ENCODE data around the gene LRRC71.

The LRRC71 gene

DNA sequence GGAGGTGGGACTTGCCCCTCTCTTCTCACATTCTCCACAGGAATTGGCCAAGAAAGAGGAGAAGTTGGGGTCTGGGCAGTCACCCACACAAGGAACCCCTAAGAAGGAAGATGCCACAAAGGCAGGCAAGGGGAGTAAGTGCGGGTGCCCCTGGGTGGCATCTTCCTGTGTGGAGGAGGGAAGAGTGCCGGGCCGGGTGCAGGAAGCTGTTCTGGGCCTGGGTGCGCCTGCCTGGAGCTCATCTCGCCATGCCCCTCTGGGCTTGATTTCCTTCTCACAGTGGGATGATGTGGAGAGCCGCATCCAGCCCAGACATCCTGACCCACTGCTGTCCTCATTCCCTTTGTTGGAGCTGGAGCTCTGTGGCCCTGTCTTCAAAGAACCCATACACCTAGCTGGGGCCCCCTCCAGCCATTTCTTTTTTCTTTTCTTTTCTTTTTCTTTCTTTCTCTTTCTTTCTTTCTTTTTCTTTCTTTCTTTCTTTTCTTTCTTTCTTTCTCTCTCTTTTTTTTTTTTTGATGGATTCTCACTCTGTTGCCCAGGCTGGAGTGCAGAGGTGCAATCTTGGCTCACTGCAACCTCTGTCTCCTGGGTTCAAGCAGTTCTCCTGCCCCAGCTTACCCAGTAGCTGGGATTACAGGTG, 9.3 kb downstream of the LRRC71 start:
- DNase-seq = no peak

- no peak for DNase-seq
Observed at GRCh38 chr1:156930483-156930882, 10.1 kb downstream of the LRRC71 start.

DNA sequence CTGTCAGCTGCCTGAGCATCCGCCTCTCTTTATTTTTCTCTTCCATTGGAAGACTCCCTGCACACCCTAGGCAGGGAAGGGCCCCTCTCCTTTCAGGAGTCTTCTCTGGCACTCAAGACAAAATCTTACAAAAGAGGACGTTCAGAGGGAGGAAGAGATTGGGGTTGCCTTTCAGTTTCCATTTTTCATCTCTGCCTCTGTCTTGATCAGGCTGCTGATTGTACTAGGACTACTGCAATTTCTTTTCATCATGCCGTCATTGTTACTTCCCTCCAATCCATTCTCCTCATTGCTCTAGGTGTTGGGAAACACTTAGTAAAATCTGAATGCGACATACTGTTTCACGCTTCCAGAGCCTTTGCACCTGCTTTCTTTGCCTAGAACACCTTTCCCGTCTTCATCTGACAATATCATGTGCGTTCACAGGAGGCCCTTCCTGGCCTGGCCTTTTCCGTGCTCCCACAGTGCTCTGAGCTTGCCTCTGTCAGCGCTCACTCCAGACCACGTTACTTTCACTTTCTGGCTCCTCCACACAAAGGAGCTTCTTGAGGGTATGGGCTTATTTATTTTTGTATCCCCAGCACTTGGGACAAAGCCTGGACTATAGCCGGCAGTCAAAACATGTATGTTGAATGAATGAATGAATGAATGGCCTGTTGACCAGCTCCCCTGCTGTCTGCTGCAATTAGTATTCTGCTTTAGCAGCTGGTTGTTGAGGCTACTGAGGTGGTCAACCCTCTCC, 10.9 kb downstream of the LRRC71 start:
- DNase-seq = no peak

GRCh38 chr1:156931974-156932710, 11.7 kb downstream of the LRRC71 start:
- DNase-seq = no peak

DNA sequence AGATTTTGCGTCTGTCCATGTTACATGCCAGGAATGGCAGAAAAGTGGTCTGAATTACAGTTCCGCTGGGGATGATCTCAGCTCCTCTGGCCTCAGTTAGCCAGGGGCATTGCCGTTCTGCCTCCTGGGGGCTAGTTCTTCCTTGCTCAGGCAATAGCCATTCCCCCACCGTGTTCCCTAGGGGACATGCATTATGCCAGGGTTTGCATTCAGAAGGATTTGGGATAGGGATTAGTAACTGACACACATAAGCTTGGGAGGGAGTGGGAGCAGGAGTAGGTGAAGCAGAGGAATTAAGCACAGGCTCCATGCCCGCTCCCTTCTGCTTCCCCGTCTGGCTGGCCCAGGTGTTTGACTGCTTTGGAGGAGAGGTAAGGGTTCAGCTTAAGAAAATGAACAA, 12.7 kb downstream of the LRRC71 start:
- no peak for DNase-seq

DNA sequence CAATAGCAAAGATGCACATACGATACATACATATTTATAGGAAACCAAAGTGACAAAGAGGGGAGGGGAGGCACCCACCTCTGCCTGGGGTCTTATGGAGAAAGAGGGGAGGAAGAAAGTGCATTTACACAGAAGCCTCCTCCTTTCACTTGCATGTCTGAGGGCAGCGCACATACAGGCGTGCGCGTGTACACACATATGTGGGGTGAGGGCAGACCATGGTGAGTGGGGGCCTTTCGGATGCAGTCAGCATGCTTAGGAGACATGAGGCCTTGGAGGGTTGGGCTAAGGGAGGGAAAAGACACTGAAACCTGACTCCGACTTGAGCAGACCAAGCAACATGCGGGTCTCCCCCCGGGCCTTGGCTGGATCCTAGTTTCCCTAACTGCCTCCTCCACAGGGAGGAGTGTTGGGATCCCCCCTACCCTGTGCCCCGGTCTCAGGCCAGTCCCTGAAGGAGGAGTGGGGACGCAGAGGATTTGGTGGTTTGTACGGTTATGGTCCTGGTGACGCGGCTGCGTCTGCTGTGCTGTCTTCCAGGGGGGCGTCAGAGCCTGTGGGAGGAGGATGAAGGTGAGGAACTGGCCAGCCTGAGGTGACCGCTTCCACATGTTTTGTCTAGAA, 15.2 kb downstream of the LRRC71 start:
- peak; percentile 10 for DNase-seq

DNA sequence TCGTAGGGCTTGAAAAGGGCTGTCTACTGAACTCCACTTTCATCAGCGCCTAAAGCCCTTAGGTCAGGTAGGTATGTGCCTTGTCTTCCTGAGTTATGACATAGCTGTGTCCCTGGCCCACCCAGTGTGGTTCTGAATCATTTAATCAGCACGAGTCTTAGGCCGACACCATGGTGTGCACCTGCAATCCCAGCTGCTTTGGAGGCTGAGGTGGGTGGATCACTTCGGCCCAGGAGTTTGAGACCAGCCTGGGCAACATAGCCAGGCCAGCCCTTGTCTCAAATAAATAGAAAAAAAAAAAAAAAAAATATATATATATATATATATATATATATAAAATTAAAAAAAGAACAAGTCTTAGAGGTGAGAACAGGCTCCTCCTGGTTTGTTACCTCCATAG, 15.8 kb downstream of the LRRC71 start:
- DNase-seq = peak; percentile 6

DNA sequence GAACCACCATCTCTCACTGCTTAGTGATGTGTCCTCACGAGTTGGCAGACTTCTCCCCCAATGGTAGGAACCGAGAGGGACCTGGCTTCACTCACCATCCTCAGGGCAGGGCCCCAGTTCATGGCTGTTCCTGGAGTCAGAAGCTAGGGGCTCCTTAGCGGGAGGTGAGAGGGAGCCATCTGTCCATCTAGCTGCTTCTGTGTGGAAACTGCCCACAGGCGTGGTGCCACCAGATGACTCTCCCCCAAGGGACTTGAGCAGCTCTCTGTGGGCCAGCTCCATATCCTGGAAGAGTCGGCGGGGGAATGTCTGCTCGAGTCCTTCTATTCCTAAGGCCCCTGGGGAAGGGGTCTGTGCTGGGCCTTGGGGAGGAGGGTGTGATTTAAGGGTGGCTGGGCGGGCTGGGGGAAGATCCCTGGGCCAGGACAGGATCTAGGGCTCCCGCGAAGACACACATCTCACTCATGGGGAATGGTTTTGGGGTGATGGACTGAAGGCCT, 16.3 kb downstream of the LRRC71 start:
- no peak for DNase-seq

DNA sequence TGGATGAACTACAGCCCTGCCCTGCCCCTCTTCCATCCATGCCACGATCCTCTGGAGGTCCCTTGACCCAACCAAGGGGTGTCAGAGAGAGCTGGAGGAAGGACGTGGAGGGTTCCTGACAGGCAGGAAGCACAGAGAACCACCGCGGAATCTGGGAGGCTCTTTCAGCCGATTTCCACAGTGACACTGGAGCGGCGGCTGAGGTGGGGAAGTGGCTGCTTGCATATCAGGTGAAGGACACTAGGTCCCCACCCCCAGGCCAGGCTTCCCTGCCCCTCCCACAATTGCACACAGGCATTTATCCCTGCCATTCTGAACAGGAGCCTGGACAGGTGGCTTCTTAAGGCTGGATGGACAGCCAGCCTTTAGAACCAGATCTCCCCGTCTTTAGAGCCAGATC, 17.5 kb downstream of the LRRC71 start:
- no peak for DNase-seq

DNA sequence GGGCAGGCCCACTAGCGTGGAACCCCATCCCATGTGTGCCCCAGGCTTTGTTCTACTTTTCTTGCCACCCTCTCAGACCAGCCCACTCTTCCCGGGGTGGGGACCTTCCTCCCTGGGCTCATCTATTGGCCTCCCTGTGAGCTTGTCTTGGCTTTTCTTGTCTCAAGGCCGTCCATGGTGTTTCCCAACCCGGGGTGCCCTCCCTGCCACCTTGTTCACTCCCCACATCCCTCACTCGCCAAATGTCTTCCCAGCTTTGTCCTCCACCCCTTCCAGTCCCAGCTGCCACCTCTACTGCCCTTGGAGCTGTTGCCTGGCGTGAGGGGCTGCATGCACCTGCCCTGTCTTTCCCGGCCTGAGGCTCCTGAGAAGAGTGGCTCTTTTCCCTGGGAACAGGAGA, 18.4 kb downstream of the LRRC71 start:
- DNase-seq = no peak

- DNase-seq = no peak
Observed at GRCh38 chr1:156939786-156940334, 19.4 kb downstream of the LRRC71 start.

GRCh38 chr1:156941675-156942074, 21.2 kb downstream of the LRRC71 start:
- peak; percentile 12 for DNase-seq

DNA sequence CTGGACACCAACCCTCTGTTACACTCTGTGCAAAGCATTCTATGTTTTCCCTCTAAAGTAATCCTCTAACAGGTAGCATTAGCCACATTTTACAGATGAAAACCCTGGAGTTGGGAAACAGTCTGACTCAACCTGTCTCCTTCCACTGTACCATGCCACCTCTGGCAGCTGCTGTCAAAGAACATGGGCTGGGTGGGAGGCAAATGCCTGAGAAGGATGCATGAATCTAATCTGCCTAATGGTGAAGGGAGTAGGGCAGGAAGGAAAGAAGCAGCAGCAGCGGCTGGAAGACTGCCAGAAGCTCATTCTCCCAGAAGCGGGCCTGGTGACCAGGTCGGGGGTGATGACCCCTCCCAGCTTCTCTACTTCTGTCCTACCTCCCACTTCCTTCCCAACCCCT, 21.7 kb downstream of the LRRC71 start:
- peak; percentile 6 for DNase-seq

- no peak for DNase-seq
Observed at GRCh38 chr1:156942576-156942975, 22.1 kb downstream of the LRRC71 start.

GRCh38 chr1:156943756-156944155, 23.3 kb downstream of the LRRC71 start:
- DNase-seq = no peak

DNA sequence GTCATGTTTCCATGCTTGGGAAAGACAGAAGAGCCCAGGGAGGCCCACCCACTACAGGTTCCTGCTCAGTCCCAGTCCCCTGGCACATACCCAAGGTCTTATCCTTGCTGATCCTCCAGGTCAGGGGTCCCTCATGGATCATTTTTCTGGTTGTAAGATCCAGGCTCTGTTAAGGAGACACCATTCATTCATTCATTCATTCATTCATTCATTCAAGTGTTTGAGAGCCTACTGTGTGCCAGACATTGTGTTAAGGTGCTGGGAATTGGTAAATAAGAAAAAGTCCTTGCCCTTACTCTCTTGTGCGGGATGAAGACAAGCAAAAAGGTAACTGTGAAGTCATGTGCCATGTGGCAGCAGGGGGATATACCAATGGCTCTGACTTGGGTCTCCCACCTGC, 23.8 kb downstream of the LRRC71 start:
- no peak for DNase-seq

DNA sequence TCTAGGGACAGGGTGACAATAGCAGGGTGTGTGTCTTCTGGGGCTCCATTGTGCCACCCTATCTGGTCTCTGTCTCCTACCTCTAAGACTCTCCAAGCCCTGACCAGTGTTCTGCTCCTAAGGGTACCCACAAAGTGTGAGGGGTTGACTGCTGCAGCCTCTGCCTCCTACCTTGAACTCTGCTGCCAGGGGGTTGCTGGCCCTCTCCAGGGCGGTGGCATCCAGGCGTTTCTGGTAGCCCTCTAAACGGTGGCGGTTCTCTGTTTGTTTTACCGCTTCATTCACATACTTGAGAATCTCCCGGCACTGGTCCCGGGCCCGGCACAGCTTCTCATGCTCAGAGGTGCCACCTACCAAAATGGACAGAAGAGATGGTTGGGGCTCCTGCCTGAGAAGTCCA, 24.4 kb downstream of the LRRC71 start:
- no peak for DNase-seq

DNA sequence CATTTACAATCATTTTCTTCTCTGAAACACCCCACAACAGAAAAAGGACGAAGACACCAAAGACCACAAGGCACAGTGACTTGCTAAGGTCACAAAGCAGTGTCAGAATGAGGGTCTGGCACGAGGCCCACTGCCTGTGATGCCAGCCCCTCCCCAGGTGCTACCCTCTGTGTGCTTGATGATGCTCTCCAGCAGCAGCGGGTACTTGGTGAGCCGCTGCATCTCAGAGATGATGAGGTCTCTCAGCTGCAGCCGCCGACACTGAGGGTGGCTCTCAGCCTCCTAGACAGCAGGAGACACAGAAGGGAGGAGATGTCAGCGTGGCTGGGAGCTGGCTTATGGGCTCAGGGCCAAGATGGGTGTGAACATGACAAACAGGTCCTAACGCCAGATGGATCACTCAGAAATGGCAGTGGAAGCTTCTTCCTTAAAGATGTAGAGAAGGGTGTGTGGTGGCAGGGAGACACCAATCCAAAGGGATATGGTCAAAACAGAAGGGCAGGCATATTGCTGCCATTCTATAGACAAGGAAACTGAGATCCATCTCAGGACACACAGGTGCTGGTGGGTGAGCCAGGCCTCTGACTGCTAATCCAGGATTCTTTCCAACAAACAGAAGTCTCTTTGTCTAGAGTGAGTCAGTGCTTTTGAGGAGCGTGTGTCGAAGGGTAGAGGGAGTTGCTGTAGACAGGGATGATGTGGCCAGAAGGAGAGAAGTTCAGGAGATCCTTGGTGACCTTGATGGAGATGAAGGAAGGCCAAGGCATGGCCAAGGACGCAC, 25.6 kb downstream of the LRRC71 start:
- DNase-seq = no peak

- no peak for DNase-seq
Observed at GRCh38 chr1:156947127-156947526, 26.7 kb downstream of the LRRC71 start.

GRCh38 chr1:156947818-156948525, 27.5 kb downstream of the LRRC71 start:
- no peak for DNase-seq

DNA sequence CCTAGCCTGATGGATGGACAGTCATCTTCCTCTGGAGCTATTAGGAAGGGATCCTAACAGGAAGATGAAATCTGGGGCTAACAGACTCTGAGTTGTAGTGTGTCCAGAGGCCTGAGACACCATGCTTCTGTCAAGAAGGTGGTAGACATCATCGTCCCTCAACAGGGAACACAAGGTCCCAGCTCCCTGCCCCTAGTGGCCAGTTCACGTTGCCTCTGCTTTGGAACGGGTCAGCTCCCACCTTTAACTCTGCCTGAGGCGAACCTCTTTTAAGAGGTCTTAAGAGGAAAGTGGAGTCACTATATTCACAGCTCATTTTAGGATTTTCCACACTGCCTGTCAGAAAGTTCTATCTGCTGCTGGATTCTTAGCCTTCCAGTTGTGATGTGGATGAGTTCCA, 28.3 kb downstream of the LRRC71 start:
- DNase-seq = no peak

- DNase-seq = no peak
Observed at GRCh38 chr1:156949127-156949526, 28.7 kb downstream of the LRRC71 start.
